ENCODE data around the gene FUBP1.
"Not testable (repeated sequence)": the region's sequence is repeated elsewhere in the genome, so short reads cannot be mapped to it uniquely, and the experiment has no call there.

Gene FUBP1

GRCh38 chr1:77948841-77949424 lies 29.9 kb downstream of the FUBP1 start:
- no peak for DNase-seq (ENCODE audit: low read depth in 2 of 2)

GRCh38 chr1:77945345-77945744 lies 33.5 kb downstream of the FUBP1 start:
- DNase-seq (ENCODE audit: low read depth in 2 of 2): no peak

- DNase-seq (ENCODE audit: low read depth in 2 of 2): no peak
Observed at GRCh38 chr1:77942400-77943140, 36.3 kb downstream of the FUBP1 start.

GRCh38 chr1:77940921-77941570 lies 37.8 kb downstream of the FUBP1 start:
- no peak for DNase-seq (ENCODE audit: low read depth in 2 of 2)

- no peak for DNase-seq (ENCODE audit: low read depth in 2 of 2)
Observed at GRCh38 chr1:77938651-77939050, 40.2 kb downstream of the FUBP1 start.

- no peak for DNase-seq (ENCODE audit: low read depth in 2 of 2)
Observed at GRCh38 chr1:77929806-77930205, 49.1 kb downstream of the FUBP1 start.

GRCh38 chr1:77927414-77927813 lies 51.5 kb downstream of the FUBP1 start:
- no peak for DNase-seq (ENCODE audit: low read depth in 2 of 2)

- no peak for DNase-seq (ENCODE audit: low read depth in 2 of 2)
Observed at GRCh38 chr1:77926561-77927357, 52.1 kb downstream of the FUBP1 start.

- DNase-seq (ENCODE audit: low read depth in 2 of 2): no peak
Observed at GRCh38 chr1:77925956-77926355, 52.9 kb downstream of the FUBP1 start.

- no peak for DNase-seq (ENCODE audit: low read depth in 2 of 2)
Observed at GRCh38 chr1:77925518-77925917, 53.4 kb downstream of the FUBP1 start.

- not testable (repeated sequence) for DNase-seq (ENCODE audit: low read depth in 2 of 2)
Observed at GRCh38 chr1:77918918-77919317, 60.0 kb downstream of the FUBP1 start.

- DNase-seq (ENCODE audit: low read depth in 2 of 2): no peak
Observed at GRCh38 chr1:77910116-77910515, 68.8 kb downstream of the FUBP1 start.

GRCh38 chr1:77906624-77907023 lies 72.2 kb downstream of the FUBP1 start:
- no peak for DNase-seq (ENCODE audit: low read depth in 2 of 2)

- DNase-seq (ENCODE audit: low read depth in 2 of 2): no peak
Observed at GRCh38 chr1:77906019-77906545, 72.8 kb downstream of the FUBP1 start.

- DNase-seq (ENCODE audit: low read depth in 2 of 2): no peak
Observed at GRCh38 chr1:77905603-77906002, 73.3 kb downstream of the FUBP1 start.

- no peak for DNase-seq (ENCODE audit: low read depth in 2 of 2)
Observed at GRCh38 chr1:77900687-77901293, 78.1 kb downstream of the FUBP1 start.

GRCh38 chr1:77899647-77900320 lies 79.1 kb downstream of the FUBP1 start:
- no peak for DNase-seq (ENCODE audit: low read depth in 2 of 2)

Measured in stimulated activated CD4-positive, alpha-beta T cell treated with anti-CD3 and anti-CD28 coated beads, Interleukin-1b, Interleukin-23, amount 100 ng/mL, for 4 hours (primary cell).